Measurements from ENCODE around the gene DDI1. TPM values are rescaled to one million over a fixed set of nuclear protein-coding genes. Genes with fewer than 3 reads are reported as not detected.

DDI1 gene
- total and polyA plus RNA-seq, 2 of the 4 experiments (the other 2 are of a cell fraction): not detected

- no peak overlapping the region for H3K14ac ChIP-seq (replicated peaks; ENCODE audit: low read depth, low read length)
- no peak overlapping the region for H3K23ac ChIP-seq (ENCODE audit: low read depth, low read length)
- POLR2A ChIA-PET (ENCODE audit: unreplicated experiment): no interaction called here
- no peak overlapping the region for H3K4me3 ChIP-seq (ENCODE audit: insufficient read depth, low read depth, low read length)
- H3K4me2 ChIP-seq (ENCODE audit: low read depth, low read length): no peak overlapping the region
- H3K4ac ChIP-seq (ENCODE audit: low read depth, low read length): no peak overlapping the region
- H3K27me3 ChIP-seq (ENCODE audit: control insufficient read depth, insufficient read depth, low read length): no peaks in the 10 kb centered on the region
- intact Hi-C loops (cut with micrococcal nuclease): no loop called here
- TF ChIP-seq MAFK (IDR thresholded peaks at IDR 0.05; ENCODE audit: low read depth, low read length): no peak
- TF ChIP-seq CTCF (conservative IDR thresholded peaks at IDR 0.05; ENCODE audit: low read depth, low read length): no peak
- TF ChIP-seq ELK1 (IDR thresholded peaks at IDR 0.05; ENCODE audit: borderline replicate concordance, low read depth, low read length): no peak
- no peak for TF ChIP-seq MXI1 (IDR thresholded peaks at IDR 0.05; ENCODE audit: borderline replicate concordance, low read depth, low read length)
- TF ChIP-seq RAD21 (IDR thresholded peaks at IDR 0.05; ENCODE audit: low read length): no peak
- TF ChIP-seq RCOR1 (IDR thresholded peaks at IDR 0.05; ENCODE audit: insufficient replicate concordance, low read length): no peak
- TF ChIP-seq USF2 (IDR thresholded peaks at IDR 0.05; ENCODE audit: low read depth, low read length): no peak
- no peak for TF ChIP-seq NFE2L2 (IDR thresholded peaks at IDR 0.05; ENCODE audit: low read depth, low read length)
- no peak for TF ChIP-seq POLR2A (IDR thresholded peaks at IDR 0.05; ENCODE audit: low read depth, low read length)
- no peak for TF ChIP-seq RFX5 (IDR thresholded peaks at IDR 0.05; ENCODE audit: low read depth, low read length)
- TF ChIP-seq BHLHE40 (IDR thresholded peaks at IDR 0.05; ENCODE audit: low read depth, low read length): no peak
- TF ChIP-seq SMC3 (IDR thresholded peaks at IDR 0.05; ENCODE audit: low read depth, low read length): no peak
- no peak for TF ChIP-seq MAZ (IDR thresholded peaks at IDR 0.05; ENCODE audit: borderline replicate concordance, low read depth, low read length)
- TF ChIP-seq CEBPB (IDR thresholded peaks at IDR 0.05; ENCODE audit: low read depth, low read length): no peak
- TF ChIP-seq FOS (IDR thresholded peaks at IDR 0.05; ENCODE audit: low read depth, low read length): no peak
- TF ChIP-seq CHD1 (IDR thresholded peaks at IDR 0.05; ENCODE audit: low read depth, low read length): no peak
- no peaks in the 10 kb centered on the region for H3K79me1 ChIP-seq (ENCODE audit: low read depth in 1 of 2, low read length in 2 of 2)
- no CpG with 5 or more reads among the region's 2 CpGs for WGBS, 2 experiments (ENCODE audit: extremely low coverage in 2 of 2, insufficient read length in 1 of 2)
- no peak overlapping the region for H4K8ac ChIP-seq (ENCODE audit: low read depth in 2 of 2, low read length in 2 of 2)
- H3K56ac ChIP-seq (ENCODE audit: extremely low read depth, insufficient read depth, low read length): no peak overlapping the region
- H3K18ac ChIP-seq (ENCODE audit: low read depth, low read length): no peak overlapping the region
- no peak overlapping the region for H3K27ac ChIP-seq (ENCODE audit: insufficient read depth, low read length)
- H2AK5ac ChIP-seq (ENCODE audit: low read depth, low read length): no peak overlapping the region
- in situ Hi-C loops (cut with MboI; ENCODE audit: low sequenced_read_pairs): no loop called here
- no peak overlapping the region for H3K9ac ChIP-seq (ENCODE audit: low read depth, low read length)
- H3K9me3 ChIP-seq (ENCODE audit: control insufficient read depth, insufficient read depth, low read length): no peaks in the 10 kb centered on the region
- ATAC-seq (ENCODE audit: low read depth) (no peak), DNase-seq (no peak)
- H2AFZ ChIP-seq (replicated peaks; ENCODE audit: low read length, poor library complexity): no peak overlapping the region
- no peak overlapping the region for H2BK120ac ChIP-seq (ENCODE audit: low read depth, low read length)
- H2BK15ac ChIP-seq (ENCODE audit: low read depth, low read length): no peak overlapping the region
- no peak overlapping the region for H4K5ac ChIP-seq (ENCODE audit: low read depth, low read length)
- H3K36me3 ChIP-seq (ENCODE audit: control insufficient read depth, insufficient read depth, low read length): no peaks in the 10 kb centered on the region
- H3K4me1 ChIP-seq (ENCODE audit: control insufficient read depth, insufficient read depth, low read length): no peaks in the 10 kb centered on the region
- no peak overlapping the region for H2AK9ac ChIP-seq (replicated peaks; ENCODE audit: low read depth, low read length, poor library complexity)
- no peak overlapping the region for H2BK5ac ChIP-seq (ENCODE audit: low read depth, low read length, poor library complexity, severe bottlenecking)
- H4K20me1 ChIP-seq (ENCODE audit: insufficient read depth, low read length): no peaks in the 10 kb centered on the region
- BruUV-seq (replicated peaks): no TSS peak
- dilution Hi-C loops (cut with HindIII; ENCODE audit: low sequenced_read_pairs, unreplicated experiment): no loop called here
- CTCF ChIA-PET: no interaction called here
- H4K91ac ChIP-seq (ENCODE audit: insufficient read depth, low read depth, low read length): no peak overlapping the region
- H3K9me1 ChIP-seq (ENCODE audit: insufficient read depth, low read length): no peaks in the 10 kb centered on the region
- no peak overlapping the region for H2BK20ac ChIP-seq (ENCODE audit: low read depth, low read length)
Observed at GRCh38 chr11:104076455-104076854, 40.0 kb downstream of the DDI1 start.

All from IMR-90 (cell line).